LNCAP (cell line): ENCODE data around the gene CD81.

Experiments used
- CTCF ChIP-seq: fragments of 450-650 bp; IDR thresholded peaks from 2 replicates; pipeline ENCODE4 v1.5.1; 2017; ENCODE audit warnings: mild to moderate bottlenecking

The CD81 gene

GRCh38 chr11:2377511-2378443 lies 667 bp downstream of the CD81 start:
- TF ChIP-seq CTCF, result no peak

- no peak for TF ChIP-seq CTCF
Observed at GRCh38 chr11:2378527-2379210, 1.6 kb downstream of the CD81 start.

- no peak for TF ChIP-seq CTCF
Observed at GRCh38 chr11:2379466-2380174, 2.5 kb downstream of the CD81 start.

GRCh38 chr11:2380396-2380795 lies 3.3 kb downstream of the CD81 start:
- TF ChIP-seq CTCF, result no peak

GRCh38 chr11:2380807-2381350 lies 3.8 kb downstream of the CD81 start:
- TF ChIP-seq CTCF, result no peak

GRCh38 chr11:2381494-2382128 lies 4.5 kb downstream of the CD81 start:
- TF ChIP-seq CTCF, result no peak

GRCh38 chr11:2382129-2382517 lies 5.0 kb downstream of the CD81 start:
- no peak for TF ChIP-seq CTCF
